GM12878 (cell line): Measurements from ENCODE around the gene TSFM. TPM values are rescaled to one million over a fixed set of nuclear protein-coding genes. Genes with fewer than 3 reads are reported as not detected.

Experiments used
- CBX5 ChIP-seq: sonication (generic); IDR thresholded peaks from 2 replicates; pipeline ENCODE4 v1.6.1; 2016; ENCODE audit warnings: low read depth, moderate library complexity, mild to moderate bottlenecking, inconsistent platforms
- FOXK2 ChIP-seq: fragments of 450-650 bp; IDR thresholded peaks from 2 replicates; pipeline ENCODE4 v1.6.1; 2017; ENCODE audit warnings: mild to moderate bottlenecking, moderate library complexity
- HCFC1 ChIP-seq: fragments of 150-350 bp; IDR thresholded peaks from 2 replicates; pipeline ENCODE4 v1.6.1; 2014; ENCODE audit warnings: low read length
- HDAC6 ChIP-seq: fragments of 200-600 bp; sonication (generic); IDR thresholded peaks from one replicate; pipeline ENCODE4 v1.8.0; 2017; ENCODE audit warnings: antibody characterized with exemption; ENCODE audit not compliant: unreplicated experiment
- NBN ChIP-seq: fragments of 450-650 bp; IDR thresholded peaks from 2 replicates; pipeline ENCODE4 v1.6.1; 2016
- PAX8 ChIP-seq: fragments of 450-650 bp; IDR thresholded peaks from 2 replicates; pipeline ENCODE4 v1.6.1; 2017; ENCODE audit warnings: mild to moderate bottlenecking, moderate library complexity
- PKNOX1 ChIP-seq: fragments of 450-650 bp; IDR thresholded peaks from 2 replicates; pipeline ENCODE4 v1.6.1; 2016; ENCODE audit warnings: mild to moderate bottlenecking
- PML ChIP-seq: IDR thresholded peaks from 2 replicates; pipeline ENCODE4 v1.6.1; 2012; ENCODE audit warnings: low read length, inconsistent platforms
- RAD21 ChIP-seq: IDR thresholded peaks from 2 replicates; pipeline ENCODE4 v1.6.1; 2011; ENCODE audit warnings: mild to moderate bottlenecking, low read depth, low read length, moderate library complexity; ENCODE audit not compliant: insufficient read depth
- RB1 ChIP-seq: fragments of 450-650 bp; formaldehyde crosslinking; IDR thresholded peaks from 2 replicates; pipeline ENCODE4 v1.6.1; 2017; ENCODE audit warnings: mild to moderate bottlenecking, borderline replicate concordance
- RELA ChIP-seq: fragments of 450-650 bp; IDR thresholded peaks from 2 replicates; pipeline ENCODE4 v1.8.0; 2014; ENCODE audit warnings: borderline replicate concordance; ENCODE audit not compliant: partially characterized antibody
- TCF12 ChIP-seq: IDR thresholded peaks from 2 replicates; pipeline ENCODE4 v1.6.1; 2011; ENCODE audit warnings: low read depth, mild to moderate bottlenecking, low read length
- WRNIP1 ChIP-seq: IDR thresholded peaks from 2 replicates; pipeline ENCODE4 v1.6.1; 2011; ENCODE audit warnings: low read depth, low read length, improper control_type of control experiment, borderline replicate concordance
- ZBED1 ChIP-seq: IDR thresholded peaks from 2 replicates; pipeline ENCODE4 v1.6.1; 2016; ENCODE audit warnings: borderline replicate concordance
- polyA plus RNA-seq, 11 experiments: library from polyadenylated mRNA; depleted of rRNA in 4 of 11; unstranded in 6 of 11; stranded (reverse) in 5 of 11; fragments of >200 nt; fragmentation: Nextera tagmentation in 4 of 11; fragmentation: Illumina TruSeq in 1 of 11; extraction: Ambion mirVana in 4 of 11; extraction: Trizol in 1 of 11; gene quantifications; 1 replicate in 1 of 11; 2 replicates in 10 of 11; pipeline versions ENCODE4 v1.2.1 to v1.2.3, GENCODE V29; 2011 to 2016; ENCODE audit warnings: inconsistent platforms in 2 of 11, missing spikeins in 2 of 11, low read depth in 1 of 11
- total RNA-seq, 4 experiments: library from RNA; depleted of rRNA in 3 of 4; stranded (reverse); fragments of >200 nt in 3 of 4; fragmentation: Illumina TruSeq in 1 of 4; extraction: Trizol in 1 of 4; gene quantifications; 2 replicates each; pipeline versions ENCODE4 v1.2.1 to v1.2.3, GENCODE V29; 2013 to 2021
- TF ChIP-seq, protein P1 (sequence below): fragments of 450-650 bp; IDR thresholded peaks from 2 replicates; pipeline ENCODE4 v1.6.1; 2017; ENCODE audit warnings: mild to moderate bottlenecking, moderate library complexity
- TF ChIP-seq, protein P2 (sequence below): fragments of 450-650 bp; formaldehyde crosslinking; IDR thresholded peaks from 2 replicates; pipeline ENCODE4 v1.4.0; 2020; ENCODE audit warnings: mild to moderate bottlenecking, moderate library complexity
- TF ChIP-seq, protein P3 (sequence below): IDR thresholded peaks from 2 replicates; pipeline ENCODE4 v1.6.1; 2012; ENCODE audit warnings: low read depth, low read length, improper control_type of control experiment

The TSFM gene
- total and polyA plus RNA-seq, 10 of the 15 experiments (the other 5 are each of a cell fraction or from before 2014, with no cell fraction given): 36.7 to 132 (median 45.6) TPM

DNA sequence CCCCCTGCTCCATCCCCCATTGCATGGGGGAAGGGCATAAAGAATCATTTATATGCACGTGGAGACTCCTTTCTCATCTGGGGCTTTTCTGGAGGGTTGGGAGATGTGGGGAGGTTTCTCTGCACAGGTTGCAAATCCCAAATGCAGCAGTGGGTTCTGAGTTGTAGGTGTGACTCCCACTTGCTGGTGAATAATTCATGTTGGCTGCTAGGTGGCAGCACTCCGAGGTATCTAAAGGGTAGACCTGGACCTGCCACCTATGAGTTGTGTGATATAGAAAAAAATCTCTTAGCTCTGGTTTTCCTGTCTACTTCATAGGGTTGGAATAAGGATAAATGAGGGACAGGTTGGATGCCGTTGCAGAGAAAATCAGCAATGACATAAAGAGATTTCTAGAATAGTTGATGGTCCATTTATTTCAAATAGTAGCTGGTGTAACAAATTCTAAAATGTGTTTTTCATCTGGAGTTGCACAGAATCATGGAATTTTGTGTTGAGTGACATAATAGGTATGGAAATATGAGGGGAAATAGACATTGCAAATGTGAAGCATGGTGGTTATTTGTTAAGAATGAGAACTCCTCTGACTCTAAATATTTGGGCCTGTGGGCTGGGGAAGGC lies 23.1 kb upstream of the TSFM start (continued):
- TF ChIP-seq NBN (no peak), PML (no peak), HCFC1 (no peak), RAD21 (peak; percentile 40; the same call in 1 of the 2 replicates), RELA (no peak), PKNOX1 (no peak), CBX5 (no peak), TCF12 (no peak), FOXK2 (no peak), ZBED1 (no peak), RB1 (no peak), PAX8 (no peak), HDAC6 (no peak), WRNIP1 (no peak)
- TF ChIP-seq, protein P1, sequence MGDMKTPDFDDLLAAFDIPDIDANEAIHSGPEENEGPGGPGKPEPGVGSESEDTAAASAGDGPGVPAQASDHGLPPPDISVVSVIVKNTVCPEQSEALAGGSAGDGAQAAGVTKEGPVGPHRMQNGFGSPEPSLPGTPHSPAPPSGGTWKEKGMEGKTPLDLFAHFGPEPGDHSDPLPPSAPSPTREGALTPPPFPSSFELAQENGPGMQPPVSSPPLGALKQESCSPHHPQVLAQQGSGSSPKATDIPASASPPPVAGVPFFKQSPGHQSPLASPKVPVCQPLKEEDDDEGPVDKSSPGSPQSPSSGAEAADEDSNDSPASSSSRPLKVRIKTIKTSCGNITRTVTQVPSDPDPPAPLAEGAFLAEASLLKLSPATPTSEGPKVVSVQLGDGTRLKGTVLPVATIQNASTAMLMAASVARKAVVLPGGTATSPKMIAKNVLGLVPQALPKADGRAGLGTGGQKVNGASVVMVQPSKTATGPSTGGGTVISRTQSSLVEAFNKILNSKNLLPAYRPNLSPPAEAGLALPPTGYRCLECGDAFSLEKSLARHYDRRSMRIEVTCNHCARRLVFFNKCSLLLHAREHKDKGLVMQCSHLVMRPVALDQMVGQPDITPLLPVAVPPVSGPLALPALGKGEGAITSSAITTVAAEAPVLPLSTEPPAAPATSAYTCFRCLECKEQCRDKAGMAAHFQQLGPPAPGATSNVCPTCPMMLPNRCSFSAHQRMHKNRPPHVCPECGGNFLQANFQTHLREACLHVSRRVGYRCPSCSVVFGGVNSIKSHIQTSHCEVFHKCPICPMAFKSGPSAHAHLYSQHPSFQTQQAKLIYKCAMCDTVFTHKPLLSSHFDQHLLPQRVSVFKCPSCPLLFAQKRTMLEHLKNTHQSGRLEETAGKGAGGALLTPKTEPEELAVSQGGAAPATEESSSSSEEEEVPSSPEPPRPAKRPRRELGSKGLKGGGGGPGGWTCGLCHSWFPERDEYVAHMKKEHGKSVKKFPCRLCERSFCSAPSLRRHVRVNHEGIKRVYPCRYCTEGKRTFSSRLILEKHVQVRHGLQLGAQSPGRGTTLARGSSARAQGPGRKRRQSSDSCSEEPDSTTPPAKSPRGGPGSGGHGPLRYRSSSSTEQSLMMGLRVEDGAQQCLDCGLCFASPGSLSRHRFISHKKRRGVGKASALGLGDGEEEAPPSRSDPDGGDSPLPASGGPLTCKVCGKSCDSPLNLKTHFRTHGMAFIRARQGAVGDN: no peak
- TF ChIP-seq, protein P2, sequence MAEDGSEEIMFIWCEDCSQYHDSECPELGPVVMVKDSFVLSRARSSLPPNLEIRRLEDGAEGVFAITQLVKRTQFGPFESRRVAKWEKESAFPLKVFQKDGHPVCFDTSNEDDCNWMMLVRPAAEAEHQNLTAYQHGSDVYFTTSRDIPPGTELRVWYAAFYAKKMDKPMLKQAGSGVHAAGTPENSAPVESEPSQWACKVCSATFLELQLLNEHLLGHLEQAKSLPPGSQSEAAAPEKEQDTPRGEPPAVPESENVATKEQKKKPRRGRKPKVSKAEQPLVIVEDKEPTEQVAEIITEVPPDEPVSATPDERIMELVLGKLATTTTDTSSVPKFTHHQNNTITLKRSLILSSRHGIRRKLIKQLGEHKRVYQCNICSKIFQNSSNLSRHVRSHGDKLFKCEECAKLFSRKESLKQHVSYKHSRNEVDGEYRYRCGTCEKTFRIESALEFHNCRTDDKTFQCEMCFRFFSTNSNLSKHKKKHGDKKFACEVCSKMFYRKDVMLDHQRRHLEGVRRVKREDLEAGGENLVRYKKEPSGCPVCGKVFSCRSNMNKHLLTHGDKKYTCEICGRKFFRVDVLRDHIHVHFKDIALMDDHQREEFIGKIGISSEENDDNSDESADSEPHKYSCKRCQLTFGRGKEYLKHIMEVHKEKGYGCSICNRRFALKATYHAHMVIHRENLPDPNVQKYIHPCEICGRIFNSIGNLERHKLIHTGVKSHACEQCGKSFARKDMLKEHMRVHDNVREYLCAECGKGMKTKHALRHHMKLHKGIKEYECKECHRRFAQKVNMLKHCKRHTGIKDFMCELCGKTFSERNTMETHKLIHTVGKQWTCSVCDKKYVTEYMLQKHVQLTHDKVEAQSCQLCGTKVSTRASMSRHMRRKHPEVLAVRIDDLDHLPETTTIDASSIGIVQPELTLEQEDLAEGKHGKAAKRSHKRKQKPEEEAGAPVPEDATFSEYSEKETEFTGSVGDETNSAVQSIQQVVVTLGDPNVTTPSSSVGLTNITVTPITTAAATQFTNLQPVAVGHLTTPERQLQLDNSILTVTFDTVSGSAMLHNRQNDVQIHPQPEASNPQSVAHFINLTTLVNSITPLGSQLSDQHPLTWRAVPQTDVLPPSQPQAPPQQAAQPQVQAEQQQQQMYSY (CRISPR knock-in tag): no peak
- TF ChIP-seq, protein P3, sequence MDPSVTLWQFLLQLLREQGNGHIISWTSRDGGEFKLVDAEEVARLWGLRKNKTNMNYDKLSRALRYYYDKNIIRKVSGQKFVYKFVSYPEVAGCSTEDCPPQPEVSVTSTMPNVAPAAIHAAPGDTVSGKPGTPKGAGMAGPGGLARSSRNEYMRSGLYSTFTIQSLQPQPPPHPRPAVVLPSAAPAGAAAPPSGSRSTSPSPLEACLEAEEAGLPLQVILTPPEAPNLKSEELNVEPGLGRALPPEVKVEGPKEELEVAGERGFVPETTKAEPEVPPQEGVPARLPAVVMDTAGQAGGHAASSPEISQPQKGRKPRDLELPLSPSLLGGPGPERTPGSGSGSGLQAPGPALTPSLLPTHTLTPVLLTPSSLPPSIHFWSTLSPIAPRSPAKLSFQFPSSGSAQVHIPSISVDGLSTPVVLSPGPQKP: no peak
